Measurements from ENCODE around the gene C12orf60.
A peak's percentile ranks its signal among the peaks of the same experiment; 100 is the strongest.

Gene C12orf60

DNA sequence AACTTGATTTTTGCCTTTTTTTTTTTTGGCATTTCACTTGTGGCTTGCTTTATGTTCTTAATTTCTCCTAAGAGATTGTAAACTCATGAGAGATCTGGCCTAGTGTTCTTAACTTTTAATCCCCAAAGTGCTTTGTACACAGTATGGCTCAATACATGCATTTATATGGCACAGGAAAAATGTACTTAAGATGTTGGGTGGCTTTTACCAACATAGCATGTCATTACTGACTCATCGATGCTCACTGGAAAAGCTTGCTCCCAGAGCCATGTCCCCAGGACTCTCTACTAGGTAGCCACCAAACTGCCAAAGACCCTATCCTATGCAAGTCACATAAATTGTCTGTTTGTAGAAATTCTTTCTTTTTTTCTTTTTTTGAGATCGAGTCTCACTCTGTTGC, 23.6 kb downstream of the C12orf60 start:
- TF ChIP-seq, protein P1, sequence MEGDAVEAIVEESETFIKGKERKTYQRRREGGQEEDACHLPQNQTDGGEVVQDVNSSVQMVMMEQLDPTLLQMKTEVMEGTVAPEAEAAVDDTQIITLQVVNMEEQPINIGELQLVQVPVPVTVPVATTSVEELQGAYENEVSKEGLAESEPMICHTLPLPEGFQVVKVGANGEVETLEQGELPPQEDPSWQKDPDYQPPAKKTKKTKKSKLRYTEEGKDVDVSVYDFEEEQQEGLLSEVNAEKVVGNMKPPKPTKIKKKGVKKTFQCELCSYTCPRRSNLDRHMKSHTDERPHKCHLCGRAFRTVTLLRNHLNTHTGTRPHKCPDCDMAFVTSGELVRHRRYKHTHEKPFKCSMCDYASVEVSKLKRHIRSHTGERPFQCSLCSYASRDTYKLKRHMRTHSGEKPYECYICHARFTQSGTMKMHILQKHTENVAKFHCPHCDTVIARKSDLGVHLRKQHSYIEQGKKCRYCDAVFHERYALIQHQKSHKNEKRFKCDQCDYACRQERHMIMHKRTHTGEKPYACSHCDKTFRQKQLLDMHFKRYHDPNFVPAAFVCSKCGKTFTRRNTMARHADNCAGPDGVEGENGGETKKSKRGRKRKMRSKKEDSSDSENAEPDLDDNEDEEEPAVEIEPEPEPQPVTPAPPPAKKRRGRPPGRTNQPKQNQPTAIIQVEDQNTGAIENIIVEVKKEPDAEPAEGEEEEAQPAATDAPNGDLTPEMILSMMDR (IDR thresholded peaks at IDR 0.05; ENCODE audit: extremely low read depth, missing control alignments) = no peak
- DNase-seq (ENCODE audit: low spot score) = no peak

DNA sequence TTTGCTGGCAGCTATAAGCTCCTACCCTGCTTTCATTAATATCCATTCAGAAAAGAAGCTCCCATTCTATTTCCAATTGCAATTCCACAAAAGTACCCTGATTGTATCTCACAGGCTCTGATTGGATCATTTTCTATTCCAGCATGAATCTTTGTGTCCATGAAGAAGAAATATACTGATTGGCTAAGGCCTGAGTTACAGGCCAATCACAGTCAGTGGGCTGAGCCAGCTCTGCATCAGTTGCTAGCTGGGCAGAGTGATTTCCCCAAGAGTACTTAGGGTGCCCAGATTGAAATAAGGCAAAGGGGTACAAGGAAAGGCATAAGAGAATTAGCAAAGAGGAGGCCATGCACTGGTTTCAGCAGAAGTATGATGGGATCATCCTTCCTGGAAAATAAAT, 25.4 kb downstream of the C12orf60 start:
- peak; percentile 26 for DNase-seq (ENCODE audit: low spot score)

DNA sequence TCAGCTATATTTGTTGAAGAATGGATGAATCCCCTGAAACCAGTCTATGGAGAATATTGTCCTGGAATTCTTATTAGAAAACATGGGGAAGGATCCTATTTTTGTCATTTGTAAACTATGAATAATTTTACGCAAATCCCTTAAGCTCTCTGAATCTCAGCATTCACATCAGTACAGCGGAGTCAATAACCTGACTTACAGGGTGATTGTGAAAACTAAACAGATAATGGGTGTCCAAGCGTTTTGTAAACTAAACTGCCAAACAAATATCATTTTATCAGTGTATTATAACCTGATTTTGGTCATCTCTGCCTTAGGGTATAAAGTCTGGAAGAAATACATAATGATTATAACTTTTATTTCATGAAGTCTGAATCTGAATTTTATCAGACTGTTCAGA, 29.9 kb downstream of the C12orf60 start:
- TF ChIP-seq, protein P1 (IDR thresholded peaks at IDR 0.05; ENCODE audit: extremely low read depth, missing control alignments) = no peak

More for the DNA sequence above, 25.4 kb downstream of the C12orf60 start:
- TF ChIP-seq, protein P1 (IDR thresholded peaks at IDR 0.05; ENCODE audit: extremely low read depth, missing control alignments) = no peak

DNA sequence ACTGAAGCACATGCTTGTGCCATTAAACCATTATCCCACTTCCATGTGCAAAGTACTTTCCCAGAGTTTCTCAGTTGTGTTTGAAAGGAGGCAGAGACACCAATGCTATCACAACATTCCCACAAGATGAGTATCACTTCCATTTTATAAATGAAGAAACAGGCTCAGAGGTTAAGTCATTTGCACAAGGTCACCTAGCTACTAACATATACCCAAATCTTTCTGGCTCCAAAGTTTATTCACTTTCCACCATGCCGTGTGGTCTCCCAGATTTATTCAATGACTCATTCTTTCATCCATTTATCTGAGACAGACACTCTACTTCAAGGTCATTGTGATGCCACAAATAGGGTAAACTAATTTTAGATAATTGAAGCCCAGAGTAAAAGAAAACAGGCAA, 30.5 kb downstream of the C12orf60 start:
- TF ChIP-seq, protein P1 (IDR thresholded peaks at IDR 0.05; ENCODE audit: extremely low read depth, missing control alignments) = no peak
- DNase-seq (ENCODE audit: low spot score) = no peak

More for the DNA sequence above, 29.9 kb downstream of the C12orf60 start:
- DNase-seq (ENCODE audit: low spot score) = no peak

DNA sequence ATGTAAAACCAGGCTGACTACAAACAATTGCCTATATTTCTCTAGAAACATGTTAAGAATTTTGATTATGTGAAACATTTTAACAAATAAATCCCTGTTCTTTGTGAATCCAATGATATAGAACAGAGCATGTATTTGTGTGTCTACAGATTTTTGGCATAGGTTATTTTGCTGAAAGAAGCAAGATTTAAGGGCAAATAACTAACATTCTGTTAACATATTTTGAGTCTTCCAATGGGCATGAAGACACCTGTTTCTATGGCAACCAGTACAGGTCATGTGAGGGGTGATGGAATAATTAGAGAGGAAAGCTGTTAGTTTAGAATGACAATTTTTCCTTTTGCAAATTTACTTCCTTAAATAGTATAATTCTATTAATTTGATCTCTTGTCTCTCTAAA, 31.0 kb downstream of the C12orf60 start:
- TF ChIP-seq, protein P1 (IDR thresholded peaks at IDR 0.05; ENCODE audit: extremely low read depth, missing control alignments) = no peak
- no peak for DNase-seq (ENCODE audit: low spot score)

DNA sequence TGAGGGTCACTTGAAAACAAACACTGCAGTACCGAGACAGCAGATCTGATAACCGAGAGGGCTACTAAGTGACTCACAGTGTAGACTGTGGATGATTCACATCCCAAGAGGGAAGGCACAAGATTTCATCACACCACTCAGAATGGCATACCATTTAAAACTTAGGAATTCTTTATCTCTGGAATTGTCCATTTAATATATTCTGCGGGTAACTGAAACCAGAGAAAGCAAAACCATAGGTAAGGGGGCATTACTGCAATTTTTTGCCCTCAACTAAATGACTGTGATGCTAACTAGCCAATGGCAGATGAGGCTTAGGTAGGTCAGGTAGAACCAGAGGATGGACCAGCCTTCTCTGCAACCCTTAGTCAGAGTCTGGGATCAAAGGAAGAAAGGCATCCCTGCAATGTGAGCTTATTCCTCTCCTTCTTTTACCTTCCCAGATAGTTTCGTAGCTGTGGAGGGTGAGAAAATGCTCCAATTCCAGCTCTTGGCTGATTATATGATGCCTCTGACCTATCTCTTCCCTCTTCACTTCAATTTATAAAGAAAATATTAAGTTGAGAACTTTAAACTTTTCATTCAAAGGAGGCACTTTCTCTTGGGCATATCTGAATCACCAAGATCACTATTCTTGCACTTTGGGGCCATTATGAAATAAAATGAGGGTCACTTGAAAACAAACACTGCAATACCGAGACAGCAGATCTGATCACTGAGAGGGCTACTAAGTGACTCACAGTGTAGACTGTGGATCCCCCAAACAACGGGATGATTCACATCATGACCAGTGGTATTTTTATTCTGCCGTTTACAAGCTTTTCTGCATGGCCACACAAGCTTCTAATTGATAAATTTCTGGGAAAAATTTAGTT, 33.1 kb downstream of the C12orf60 start:
- TF ChIP-seq, protein P1 (IDR thresholded peaks at IDR 0.05; ENCODE audit: extremely low read depth, missing control alignments) = no peak
- no peak for DNase-seq (ENCODE audit: low spot score)

DNA sequence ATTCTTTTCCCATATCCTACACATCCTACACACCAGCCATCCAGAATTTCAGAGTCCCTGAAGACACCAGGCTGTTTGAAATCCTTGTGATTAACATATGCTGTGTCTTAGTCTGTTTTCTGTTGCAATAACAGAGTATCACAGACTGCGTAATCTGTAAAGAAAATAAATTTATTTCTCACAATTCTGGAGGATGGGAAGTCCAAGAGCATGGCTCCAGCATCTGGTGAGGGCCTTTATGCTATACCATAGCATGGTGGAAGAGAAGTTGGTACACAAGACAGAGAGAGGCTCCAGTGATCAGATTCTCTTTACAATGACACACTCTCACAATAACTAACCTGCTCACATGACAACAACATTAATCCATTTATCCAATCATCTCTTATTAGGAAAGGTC, 35.8 kb downstream of the C12orf60 start:
- TF ChIP-seq, protein P1 (IDR thresholded peaks at IDR 0.05; ENCODE audit: extremely low read depth, missing control alignments) = no peak

More for the DNA sequence above, 35.8 kb downstream of the C12orf60 start:
- DNase-seq (ENCODE audit: low spot score) = no peak
